HG03039 (cell line): ENCODE measurements around the gene RPS6KL1.
"Not testable (repeated sequence)": the region's sequence is repeated elsewhere in the genome, so short reads cannot be mapped to it uniquely, and the experiment has no call there.

ENCODE experiments used
- ATAC-seq: cut with Tn5 transposase; IDR thresholded peaks from one replicate; pipeline ENCODE4 v1.9.1; 2021; ENCODE audit warnings: mild to moderate bottlenecking, moderate library complexity; ENCODE audit not compliant: unreplicated experiment

RPS6KL1 gene

DNA sequence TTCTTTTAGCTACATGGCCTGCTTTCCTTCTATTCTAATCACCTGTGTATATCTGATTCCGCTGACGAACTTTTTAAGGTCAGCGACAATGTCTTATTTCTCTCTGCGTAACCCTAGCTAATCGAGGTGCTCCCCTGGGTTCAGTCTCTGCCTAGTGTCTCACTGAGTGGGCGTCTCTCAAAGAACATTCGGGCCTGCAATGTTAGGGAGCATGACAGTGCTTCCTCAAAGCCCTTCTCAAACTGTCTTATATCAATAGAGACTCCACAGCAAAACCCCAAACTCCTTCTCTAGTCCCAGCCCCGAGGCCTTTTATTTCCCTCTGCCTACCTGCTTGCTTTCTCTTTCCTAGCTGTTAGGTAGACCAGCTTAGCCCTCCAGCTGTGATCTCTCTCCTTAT lies 13.7 kb upstream of the RPS6KL1 start:
- ATAC-seq, result no peak

DNA sequence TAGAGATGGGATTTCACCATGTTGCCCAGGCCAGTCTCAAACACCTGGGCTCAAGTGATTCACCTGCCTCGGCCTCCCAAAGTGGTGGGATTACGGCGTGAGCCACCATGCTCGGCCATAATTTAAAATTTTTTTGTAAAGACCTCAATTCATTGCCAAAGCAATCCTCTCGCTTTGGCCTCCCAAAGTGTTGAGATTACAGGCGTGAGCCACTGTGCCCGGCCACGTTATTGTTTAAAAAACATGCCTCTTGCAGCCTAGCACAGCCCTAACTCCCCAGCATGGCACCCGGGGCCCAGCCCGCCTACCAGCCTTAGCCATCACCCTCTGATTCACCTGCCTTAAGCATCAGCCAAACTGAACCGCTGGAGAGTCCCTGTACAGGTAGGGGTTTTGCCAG lies 13.1 kb upstream of the RPS6KL1 start:
- no peak for ATAC-seq

DNA sequence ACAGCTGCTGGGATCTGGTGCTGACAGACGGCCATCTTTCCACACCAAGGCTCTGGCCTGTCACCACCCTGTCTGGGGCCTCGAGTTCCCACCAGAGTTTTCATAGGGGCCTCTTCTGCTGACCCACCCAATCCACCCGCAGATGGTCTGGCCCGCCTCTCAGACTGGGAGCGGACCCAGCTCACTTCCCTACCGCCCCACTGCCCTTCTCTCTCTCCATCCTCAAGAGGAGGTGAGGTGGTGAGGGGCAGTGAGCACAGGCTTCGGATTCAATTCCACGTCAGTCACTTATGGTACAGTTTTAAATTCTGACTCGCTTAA lies 12.3 kb upstream of the RPS6KL1 start:
- no peak for ATAC-seq

DNA sequence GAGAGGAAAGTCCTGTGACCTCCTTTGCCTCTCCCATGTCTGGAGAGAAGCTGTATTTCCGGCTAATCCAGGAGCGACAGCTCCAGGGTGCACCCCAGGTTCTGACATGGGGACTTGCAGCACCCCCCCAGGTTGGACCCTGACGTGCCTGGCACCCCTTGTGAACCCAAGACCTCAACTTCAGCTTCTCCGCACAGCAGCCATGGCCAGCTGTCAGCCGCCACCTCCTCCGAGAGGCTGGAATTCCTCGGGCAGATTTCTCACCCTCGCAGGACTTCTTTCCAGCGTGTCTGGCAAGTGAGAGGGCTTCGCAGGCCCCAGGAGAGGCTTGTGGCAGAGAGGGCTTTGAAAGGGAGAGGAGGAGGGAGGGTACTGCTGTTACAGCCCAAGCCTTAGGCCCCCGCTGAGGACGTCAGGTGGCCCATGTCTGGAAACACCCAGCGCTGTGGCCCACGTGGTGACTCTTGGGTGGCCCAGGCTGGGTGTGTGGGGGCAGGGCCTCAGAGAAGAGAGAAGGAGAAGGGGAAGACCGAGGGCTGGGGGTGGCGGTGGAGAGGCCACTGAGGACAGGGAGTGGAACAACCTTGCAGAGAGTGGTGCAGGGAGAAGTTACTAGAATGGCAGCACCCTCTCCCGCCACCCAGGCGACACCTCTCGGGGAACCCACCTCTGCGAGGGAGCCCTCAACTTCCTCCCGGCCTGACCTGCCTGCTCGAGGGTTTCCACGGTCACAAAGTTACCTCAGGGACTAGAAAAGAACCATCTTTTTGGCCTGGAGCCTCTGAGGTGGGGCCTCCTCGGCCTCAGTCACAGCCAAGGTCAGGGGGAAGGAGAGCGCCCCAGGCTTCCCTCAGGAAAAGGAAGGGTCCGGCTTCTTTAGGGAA lies 11.7 kb upstream of the RPS6KL1 start:
- ATAC-seq, result no peak

DNA sequence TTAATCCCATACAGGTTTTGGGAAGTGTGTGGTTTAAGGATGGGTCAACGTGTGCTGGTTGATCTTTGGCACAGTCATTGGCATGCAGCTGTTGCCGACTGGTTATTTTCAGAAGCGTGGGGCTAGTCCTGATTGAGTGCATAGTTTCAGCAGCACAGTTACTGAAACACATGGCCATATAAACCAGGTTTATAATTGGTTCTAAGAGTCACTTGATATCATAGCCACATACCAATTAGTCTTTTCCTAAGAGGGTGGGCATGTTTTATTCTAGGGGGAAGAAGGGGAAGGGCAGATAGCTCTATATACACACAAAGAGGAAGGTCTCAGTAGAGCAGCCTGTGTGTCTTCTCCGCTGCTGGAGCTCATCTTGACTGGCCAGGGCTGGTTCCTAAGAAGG lies 11.0 kb upstream of the RPS6KL1 start:
- ATAC-seq, result no peak

DNA sequence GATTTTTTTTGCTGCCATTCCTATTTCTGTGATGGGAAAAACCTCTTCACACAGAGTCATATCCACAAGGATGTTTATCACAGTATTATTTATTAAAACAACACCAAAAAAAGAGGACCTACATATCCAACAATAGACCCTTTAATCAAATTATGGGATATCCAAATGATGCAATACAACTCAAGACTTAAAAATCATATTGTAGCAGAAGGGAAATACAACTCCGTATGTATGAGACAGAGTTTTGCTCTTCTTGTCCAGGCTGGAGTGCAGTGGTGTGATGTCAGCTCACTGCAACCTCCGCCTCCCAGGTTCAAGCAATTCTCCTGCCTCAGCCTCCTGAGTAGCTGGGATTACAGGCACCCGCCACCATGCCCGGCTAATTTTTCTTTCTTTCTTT lies 9.9 kb upstream of the RPS6KL1 start:
- not testable (repeated sequence) for ATAC-seq

DNA sequence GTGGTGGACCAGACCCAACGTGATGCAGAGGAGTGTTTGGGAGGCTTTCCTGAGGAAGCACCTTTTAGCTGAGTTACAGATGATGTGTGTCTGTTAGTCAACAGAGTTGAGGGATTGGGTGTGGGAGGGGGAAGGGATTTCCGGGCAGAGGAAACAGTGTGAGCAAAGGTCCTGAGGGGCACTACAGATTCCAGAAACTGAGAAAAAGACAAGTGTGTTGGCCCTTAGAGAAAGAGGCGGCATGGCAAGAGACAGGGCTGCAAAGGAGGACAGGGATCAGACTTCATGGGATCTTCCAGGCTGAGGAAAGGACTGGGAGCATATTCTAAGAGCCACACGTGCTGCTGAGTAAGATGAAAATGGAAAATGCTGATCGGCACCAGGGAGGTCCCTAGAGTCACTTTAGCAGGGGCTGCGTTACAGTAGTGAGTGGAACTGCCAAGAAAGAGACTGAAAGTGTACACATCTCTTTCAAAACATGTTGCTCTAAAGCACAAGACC lies 9.4 kb upstream of the RPS6KL1 start:
- no peak for ATAC-seq

DNA sequence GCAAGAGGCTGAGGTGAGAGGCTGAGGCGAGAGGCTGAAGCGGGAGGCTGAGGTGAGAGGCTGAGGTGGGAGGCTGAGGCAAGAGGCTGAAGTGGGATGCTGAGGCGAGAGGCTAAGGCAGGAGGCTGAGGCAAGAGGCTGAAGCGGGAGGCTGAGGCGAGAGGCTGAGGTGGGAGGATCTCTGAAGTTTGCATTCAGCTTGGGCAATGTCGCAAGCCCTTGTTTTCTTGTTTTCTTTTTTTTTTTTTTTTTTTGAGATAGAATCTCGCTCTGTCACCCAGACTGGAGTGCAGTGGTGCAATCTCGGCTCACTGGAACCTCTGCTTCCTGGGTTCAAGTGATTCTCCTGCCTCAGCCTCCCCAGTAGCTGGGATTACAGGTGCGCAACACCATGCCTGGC lies 8.7 kb upstream of the RPS6KL1 start:
- ATAC-seq, result not testable (repeated sequence)

DNA sequence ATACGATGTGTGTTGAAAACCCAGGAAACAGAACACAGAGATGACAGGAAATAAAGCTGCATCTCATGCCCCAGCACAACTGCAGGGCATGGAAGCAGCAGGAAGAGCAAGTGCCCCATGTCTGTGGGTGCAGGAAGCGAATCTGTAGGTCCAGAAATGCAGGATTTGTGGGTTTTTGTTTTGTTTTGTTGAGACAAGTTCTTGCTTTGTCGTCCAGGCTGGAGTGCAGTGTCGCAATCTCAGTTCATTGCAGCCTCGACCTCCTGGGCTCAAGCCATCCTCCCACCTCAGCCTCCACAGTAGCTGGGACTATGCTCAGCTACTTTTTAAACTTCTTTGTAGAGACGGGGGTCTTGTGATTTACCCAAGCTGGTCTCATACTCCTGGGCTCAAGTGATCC lies 6.2 kb upstream of the RPS6KL1 start:
- no peak for ATAC-seq

DNA sequence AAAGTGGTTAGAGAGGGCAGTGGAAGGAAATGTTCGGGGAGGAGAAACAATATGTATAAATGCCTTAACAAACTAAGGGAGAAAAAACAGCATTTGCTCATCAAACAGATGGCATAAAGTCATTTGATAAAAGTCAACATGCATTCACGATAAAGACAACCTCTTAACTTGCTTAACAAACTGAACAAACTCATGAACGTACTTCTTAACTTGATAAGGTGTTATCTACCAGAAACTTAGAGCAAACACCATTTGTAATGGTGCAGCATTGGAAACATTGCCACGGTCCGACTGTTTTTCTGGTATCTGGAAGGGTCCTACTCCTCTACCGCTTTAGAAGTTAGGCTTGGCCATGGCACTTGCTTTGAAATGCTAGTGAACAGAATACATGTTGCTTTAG lies 4.2 kb upstream of the RPS6KL1 start:
- ATAC-seq, result no peak

DNA sequence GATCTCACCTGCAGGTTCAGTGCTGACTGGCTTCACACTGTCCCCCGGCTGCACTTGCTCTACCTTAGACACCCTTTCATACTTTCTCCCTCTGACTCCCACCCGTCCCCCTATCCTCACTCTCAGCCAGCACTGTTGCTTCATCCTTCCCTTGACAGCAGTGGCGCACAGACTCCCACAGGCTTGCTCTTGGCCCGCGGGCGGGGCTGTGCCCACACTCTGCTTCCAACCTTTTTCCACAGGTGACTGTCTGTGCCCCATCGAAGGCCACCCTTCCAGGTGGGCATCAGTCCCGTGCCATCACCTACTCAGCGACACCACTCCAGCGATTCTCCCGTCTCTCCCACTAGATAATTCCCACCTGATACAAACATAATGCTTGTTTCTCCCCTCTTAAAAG lies 1.0 kb upstream of the RPS6KL1 start:
- ATAC-seq, result no peak

DNA sequence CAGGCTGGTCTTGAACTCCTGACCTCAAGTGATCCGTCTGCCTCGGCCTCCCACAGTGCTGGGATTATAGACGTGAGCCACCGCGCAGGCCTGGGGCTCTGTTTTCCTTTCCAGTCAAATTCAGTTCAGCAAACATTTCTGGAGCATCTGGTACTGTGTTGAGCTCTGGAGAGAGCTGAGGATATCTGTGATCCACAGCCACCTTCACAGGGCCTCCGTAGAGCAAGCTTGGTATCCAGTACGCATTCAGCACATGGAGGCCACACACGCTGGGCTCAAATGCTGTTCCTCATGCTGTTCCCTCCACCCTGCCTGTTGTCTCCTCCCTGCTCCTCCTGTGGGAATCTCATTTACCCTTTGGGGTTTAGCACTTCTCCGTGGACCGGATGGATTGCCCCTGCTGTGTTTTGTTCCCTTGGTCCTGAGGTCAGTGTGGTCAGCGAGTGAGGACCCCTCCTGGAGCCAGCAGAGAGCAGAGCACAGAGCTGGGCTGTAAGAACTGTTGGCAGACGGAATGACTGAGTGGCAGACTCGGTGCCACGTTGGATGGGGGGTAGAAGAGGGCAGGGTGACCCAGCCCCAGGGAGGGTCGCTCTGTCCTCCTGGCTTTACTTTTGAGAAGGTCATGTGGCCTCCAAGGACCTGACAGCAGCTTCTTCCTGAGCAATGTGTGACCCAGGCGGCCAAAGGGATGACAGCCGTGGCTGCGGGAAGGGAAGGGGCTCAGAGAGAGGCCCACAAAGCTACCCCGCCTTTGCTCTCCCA lies 891 bp downstream of the RPS6KL1 start:
- no peak for ATAC-seq

DNA sequence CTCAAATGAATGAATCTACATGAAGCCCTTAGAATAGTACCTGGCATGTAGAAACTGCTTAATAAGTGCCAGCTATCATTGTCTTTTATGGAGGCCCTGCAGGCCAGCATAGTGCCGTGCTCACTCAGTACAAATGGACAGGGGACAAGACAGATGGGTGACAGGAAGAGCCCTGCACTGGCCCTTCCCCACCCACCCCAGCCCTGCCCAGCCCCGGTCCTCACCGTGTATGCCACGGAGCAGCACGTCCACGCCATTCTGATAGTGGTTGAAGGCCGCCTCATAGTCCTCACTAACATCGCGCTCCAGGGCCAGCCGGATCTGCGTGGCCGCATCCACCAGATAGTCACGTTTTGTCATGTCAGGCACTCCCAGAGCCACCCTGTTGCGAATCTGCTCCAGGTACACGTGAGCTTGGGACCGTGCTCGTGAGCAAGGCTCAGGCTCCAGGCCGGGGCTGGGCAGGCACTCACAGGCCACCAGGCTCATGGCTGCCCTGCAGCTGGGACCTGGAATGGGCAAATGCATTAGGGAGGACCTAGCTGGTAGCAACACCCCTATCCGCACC lies 1.9 kb downstream of the RPS6KL1 start:
- ATAC-seq, result no peak

DNA sequence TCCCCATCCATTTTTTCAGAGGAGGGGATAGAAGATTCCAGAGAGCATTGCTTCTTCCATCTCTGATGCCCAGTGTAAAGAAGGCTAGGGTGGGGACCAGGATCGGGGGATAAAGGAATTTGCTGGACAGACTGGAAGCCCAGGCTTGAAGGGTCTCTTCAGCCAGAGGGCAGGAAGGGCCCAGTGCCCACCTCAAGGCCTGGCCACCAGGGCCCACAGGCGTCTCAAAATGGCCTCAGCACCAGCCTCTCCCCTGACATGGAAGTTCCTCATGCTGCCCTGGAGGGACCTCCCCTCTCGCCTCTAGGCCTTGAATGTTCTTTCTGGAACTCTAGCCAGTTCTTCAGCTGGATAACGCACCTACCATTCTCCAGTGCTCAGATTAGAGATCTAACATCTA lies 2.8 kb downstream of the RPS6KL1 start:
- ATAC-seq, result no peak

DNA sequence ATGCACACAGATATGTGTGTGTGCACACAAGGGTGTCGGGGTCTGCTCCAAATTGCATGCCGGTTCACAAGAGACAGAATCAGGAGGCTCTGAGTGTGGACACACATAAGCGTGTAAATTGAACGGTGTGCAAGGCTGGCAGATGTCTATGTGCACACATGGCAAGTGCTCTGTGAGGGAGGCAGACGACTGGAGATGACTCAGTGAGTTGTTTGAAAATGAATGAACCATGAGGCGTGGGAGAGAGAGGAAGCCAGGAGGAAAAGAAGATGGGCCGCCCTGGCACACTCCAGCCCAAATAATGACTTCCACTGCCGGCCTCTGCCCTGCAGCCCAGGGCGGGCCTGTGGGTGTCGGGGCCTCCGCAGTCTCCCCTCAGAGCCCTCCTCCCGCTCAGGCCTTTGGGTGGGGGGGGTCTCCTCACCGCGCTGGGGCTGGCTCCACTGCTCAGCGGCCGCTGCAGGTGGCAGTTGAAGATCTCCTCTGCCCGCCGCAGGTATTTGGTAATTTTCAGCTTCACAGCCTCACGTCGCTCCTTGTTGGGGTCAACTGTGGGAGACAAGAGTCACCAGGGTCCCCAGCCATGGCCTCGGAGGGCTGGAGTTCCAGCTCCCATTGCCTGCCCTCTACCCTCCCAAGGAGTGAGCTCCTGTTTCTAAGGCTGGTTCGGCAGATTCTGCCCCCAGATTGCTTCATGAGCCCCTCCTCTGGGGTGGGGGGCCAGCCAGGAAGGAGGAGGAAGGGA lies 3.5 kb downstream of the RPS6KL1 start:
- no peak for ATAC-seq

DNA sequence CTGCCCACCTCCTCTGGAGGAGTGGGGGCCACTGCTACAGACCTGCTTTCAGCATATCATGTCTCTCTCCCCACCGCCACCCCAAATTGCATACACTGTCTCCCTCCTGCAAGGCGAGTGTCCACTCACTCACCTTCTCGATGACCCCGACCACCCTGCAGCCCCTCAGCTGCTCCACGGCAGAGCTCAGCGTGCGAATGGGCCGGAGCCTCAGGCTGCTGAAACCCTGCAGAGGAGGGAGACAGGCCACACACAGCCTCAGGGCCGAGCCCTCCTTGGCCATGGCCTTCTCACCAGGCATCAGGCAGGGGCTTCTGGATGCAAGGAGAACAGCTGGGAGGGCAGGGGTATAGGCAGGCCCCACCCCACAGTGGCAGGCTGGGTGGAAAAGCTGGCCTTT lies 4.7 kb downstream of the RPS6KL1 start:
- ATAC-seq, result no peak

DNA sequence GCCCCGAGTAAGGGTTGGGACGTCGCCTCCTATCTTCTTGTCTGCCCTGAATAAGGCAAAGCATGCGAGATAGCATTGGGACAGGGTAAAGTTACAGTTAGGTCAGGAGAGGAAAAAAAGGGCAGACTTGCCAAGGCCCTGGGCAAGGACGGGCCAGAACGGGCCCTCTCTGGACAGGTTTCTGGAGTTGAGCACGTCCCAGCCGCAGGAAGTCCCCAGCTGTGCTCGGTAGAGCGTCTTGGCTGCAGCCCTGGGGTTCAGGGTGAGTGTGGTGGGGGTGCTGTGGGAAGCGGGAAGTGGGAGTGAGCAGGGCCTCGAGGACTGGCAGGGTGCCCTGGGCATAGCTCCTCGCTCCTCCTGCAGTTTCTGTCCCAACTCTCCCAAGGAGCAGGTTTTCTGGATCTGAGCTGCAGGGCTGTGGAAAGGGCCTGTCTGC lies 5.4 kb downstream of the RPS6KL1 start:
- no peak for ATAC-seq

DNA sequence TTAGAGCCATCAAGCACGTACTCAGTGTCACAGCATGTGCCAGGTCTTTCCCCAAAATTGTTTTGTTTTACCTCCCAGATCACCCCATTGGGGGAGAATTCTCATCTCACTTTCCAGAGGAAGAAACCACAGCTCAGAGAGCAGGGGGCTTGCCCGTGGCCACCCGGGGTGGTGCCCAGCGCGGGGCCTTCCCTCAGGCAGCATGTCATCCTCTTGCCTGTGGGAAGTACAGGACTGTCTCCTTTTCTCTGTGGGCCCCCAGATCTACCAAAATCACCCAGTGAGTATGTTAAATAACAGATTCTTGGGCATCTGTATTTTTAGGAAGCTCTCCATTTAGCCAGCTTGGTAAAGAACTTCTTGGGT lies 5.9 kb downstream of the RPS6KL1 start:
- no peak for ATAC-seq

DNA sequence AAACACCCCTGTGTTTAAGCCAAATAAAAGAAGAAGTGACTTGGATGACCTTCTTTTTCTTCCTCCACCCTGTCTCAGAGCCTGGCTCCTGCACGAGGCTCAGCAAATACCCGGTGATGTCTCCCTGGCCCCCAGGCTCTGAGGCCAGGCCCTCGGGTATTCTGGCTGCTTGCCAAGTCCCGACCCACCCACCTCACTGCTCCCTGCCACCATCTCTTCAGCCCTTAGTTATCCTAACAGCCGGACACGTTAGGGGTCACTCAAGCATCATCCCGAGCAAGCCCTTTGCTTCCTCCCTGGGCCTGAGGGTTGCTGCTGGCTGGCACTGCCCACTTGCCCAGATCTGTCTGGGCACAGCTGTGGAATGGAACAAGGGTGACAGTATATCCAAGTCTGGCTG lies 7.2 kb downstream of the RPS6KL1 start:
- no peak for ATAC-seq

DNA sequence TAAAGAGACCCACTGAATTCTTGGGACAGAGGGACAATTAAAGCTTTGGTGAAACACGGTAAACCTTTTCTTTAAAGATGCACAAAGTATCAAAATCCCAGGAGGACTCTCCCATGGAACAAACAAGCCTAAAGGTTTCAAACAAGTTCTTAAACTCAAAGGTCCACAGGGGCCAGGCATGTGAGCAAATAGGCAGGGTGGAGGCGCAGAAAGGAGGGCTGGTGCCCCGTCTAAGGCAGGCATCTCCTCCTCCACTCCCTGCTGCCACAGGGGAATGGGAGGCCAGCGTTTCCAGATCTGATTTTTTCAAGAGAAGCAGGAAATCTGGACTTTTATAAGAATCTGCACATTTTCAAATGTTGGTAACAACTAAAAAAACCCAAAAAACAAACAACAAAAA lies 7.6 kb downstream of the RPS6KL1 start:
- ATAC-seq, result no peak

DNA sequence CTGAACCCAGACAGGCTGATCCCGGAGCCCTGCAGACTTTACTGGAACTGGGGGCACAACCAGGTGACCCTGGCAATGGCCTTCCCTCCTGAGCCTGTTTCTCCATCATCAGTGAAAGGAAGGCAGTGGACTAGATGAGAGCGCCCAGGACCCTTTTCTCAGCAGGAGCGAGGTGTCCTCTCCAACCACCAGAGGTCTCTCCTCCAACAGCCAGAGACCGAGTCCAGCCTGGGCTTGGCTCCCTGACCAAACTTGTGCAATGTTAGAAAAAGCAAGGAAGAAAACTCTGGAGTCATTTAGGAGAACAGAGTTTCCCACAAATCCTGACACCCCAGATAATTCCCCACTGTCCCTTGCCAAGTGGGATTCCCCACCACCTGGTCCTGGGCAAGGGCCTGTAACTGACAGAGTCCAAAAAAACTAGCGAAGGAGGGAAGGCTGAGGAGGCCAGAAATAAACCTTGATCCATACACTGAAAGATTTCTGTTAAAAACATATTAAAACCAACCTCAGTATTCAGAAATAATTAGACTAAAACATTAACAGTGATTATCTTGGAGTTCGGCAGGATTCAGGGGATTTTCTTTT lies 9.0 kb downstream of the RPS6KL1 start:
- ATAC-seq, result no peak
